Activated CD4-positive, alpha-beta memory T cell treated with anti-CD3 and anti-CD28 coated beads for 36 hours (primary cell): Measurements from ENCODE around the gene ZNF408. TPM values are rescaled to one million over a fixed set of nuclear protein-coding genes. Genes with fewer than 3 reads are reported as not detected.

Experiments used
- CTCF ChIA-PET: fragments of 350-600 bp; sonication (Branson Sonifier 250); formaldehyde crosslinking; loops from one replicate; lab custom pipeline; 2021; ENCODE audit warnings: antibody characterized with exemption, inconsistent platforms; lab: Charles Lee
- POLR2A ChIA-PET: fragments of 350-600 bp; sonication (Branson Sonifier 250); formaldehyde crosslinking; loops from one replicate; lab custom pipeline; 2021; ENCODE audit warnings: antibody characterized with exemption; lab: Charles Lee
- DNase-seq: peaks from one replicate; pipeline ENCODE4 v3.0.0-alpha.2; 2020
- H3K27ac Mint-ChIP-seq: one replicate; pipeline ENCODE4 v1.8.0; 2021; ENCODE audit warnings: mixed read lengths
- H3K27me3 Mint-ChIP-seq: one replicate; pipeline ENCODE4 v1.8.0; 2021; ENCODE audit warnings: mixed read lengths
- H3K36me3 Mint-ChIP-seq: one replicate; pipeline ENCODE4 v1.8.0; 2021; ENCODE audit warnings: mixed read lengths
- H3K4me1 Mint-ChIP-seq: one replicate; pipeline ENCODE4 v1.8.0; 2021; ENCODE audit warnings: low read depth, mixed read lengths
- H3K4me3 Mint-ChIP-seq: one replicate; pipeline ENCODE4 v1.8.0; 2021; ENCODE audit warnings: mild to moderate bottlenecking, mixed read lengths
- H3K9me3 Mint-ChIP-seq: one replicate; pipeline ENCODE4 v1.8.0; 2021; ENCODE audit warnings: mixed read lengths
- intact Hi-C: fragments of 100-400 bp; cut with micrococcal nuclease; formaldehyde crosslinking; loops from one replicate; pipeline ENCODE4 v1.15.1; 2023
- total RNA-seq, 2 experiments: library from RNA; stranded (reverse); gene quantifications; one replicate each; pipeline ENCODE4 v1.2.3, GENCODE V29; 2021

The ZNF408 gene
- total RNA-seq, result 10 to 100 TPM in 1 of 2 experiments, 1 to 10 TPM in 1; 9.4 to 10.7 TPM

DNA sequence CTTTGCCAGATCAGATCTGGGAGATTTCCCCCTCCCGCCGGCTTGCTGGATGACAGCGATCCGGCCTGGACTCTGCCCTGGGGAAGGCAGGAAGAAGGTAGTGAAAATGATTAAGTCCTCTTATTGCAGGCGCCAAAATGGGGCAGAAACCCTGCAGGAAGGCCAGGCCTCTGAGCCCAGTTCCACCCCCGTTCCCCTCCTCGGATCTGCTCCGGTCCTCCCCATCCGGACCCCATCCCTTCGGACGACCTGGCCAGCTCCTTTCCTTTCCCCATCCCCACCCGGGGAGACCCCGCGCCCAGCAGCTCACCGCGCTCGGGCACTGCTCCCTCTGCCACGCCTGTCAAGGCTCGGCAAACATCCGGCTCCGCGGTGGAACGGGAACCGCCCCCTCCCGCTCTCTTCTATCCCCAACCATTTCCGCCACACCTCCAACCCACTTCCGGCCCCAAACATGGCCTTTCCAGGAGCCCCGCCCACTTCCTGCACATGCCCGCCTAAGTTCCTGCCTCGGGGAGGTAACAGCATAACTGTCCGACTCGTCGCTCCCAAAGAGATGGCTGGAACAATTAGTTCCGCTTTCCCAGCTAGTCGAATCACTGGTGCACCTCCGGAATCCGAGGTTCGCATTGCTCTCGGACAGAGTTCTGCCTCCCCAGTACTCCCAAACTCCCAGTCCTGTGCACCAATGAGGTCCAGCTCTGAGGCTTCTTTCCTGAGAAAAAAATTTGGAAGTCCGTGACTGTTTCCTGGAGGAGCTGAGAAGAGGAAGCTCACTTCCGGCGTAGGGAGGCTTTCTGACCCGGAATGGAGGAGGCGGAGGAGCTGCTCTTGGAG, at the start of gene ZNF408, which contains the start of gene ARHGAP1:
TSS of gene ZNF408 (plus strand) at position 791 of the 837 bp plus-strand sequence. CDS start at position 808, 17 bp downstream.
TSS of gene ARHGAP1 (minus strand) at position 379 of the 837 bp plus-strand sequence. CDS start 4,512 bp downstream, outside the sequence.
- H3K27me3 Mint-ChIP-seq, result no peaks in the 10 kb centered on the region
- no peaks in the 10 kb centered on the region for H3K9me3 Mint-ChIP-seq
- ChIA-PET CTCF (interaction anchor here (0.5 to 1.7 kb wide), 6 partner anchors 29 to 348 kb away, joined by 3 to 8 read pairs (median 4); no protein-coding TSS in a partner anchor), POLR2A (interaction anchor here (0.8 to 1.5 kb wide), 6 partner anchors 13 to 548 kb away, joined by 3 to 6 read pairs (median 4); partner anchors contain the start of genes ACP2 and ATG13)
- DNase-seq, result peak; percentile 100
- peaks cover 50% of the 10 kb centered on the region for H3K4me1 Mint-ChIP-seq
- intact Hi-C loops, result loop anchor here (1.0 to 2.0 kb wide), 6 partner anchors 30 to 782 kb away; partner anchors contain the start of genes ARFGAP2, ATG13, CKAP5 and DGKZ
- H3K4me3 Mint-ChIP-seq, result peak within 1 kb of the TSS; percentile 92
- peak within 1 kb of the TSS; percentile 95 for H3K27ac Mint-ChIP-seq
- peaks cover 30% of the 10 kb centered on the region for H3K36me3 Mint-ChIP-seq

DNA sequence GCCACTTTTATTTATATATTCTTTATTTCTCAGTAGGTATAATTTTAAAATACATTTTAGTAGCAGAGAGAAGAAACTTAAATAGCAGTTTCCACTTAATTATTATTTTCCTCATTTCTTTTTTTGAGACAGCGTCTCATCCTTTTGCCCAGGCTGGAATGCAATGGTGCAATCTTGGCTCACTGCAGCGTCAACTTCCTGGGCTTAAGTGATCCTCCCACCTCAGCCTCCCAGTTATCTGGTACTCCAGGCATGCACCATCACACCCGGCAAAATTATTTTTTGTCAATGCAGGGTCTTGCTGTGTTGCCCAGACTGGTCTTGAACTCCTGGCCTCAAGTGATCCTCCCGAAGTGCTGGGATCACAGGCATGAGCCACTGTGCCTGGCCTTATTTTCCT, 45.2 kb upstream of the ZNF408 start:
- intact Hi-C loops, result no loop called here
- Mint-ChIP-seq H3K27ac (no peak overlapping the region), H3K9me3 (no peaks in the 10 kb centered on the region), H3K27me3 (no peaks in the 10 kb centered on the region), H3K36me3 (peaks cover 12% of the 10 kb centered on the region), H3K4me1 (no peaks in the 10 kb centered on the region), H3K4me3 (no peak overlapping the region)
- ChIA-PET CTCF (no interaction called here), POLR2A (no interaction called here)
- no peak for DNase-seq

DNA sequence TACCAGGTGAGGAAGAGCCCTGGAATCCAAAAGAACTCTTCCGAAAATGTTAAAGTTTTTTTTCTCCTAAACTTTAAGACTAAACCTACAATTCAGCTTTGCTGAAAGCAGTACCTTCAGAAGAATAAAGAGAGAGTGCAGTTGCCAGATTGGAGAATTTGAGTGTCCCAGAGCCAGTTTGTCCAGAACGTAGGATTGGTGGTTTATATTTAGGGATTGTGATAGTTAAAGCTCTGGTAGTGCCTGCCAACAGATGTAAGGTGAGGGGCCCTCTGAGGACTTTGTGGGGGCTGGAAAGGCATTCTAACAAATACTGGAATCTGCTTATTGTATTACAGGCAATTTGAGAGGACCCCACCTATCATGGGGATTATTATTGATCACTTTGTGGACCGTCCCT, 43.6 kb upstream of the ZNF408 start:
- DNase-seq, result no peak
- H3K27ac Mint-ChIP-seq, result no peak overlapping the region
- peaks cover 12% of the 10 kb centered on the region for H3K36me3 Mint-ChIP-seq
- intact Hi-C loops, result no loop called here
- H3K9me3 Mint-ChIP-seq, result no peaks in the 10 kb centered on the region
- ChIA-PET CTCF (no interaction called here), POLR2A (no interaction called here)
- no peaks in the 10 kb centered on the region for H3K27me3 Mint-ChIP-seq
- no peak overlapping the region for H3K4me3 Mint-ChIP-seq
- H3K4me1 Mint-ChIP-seq, result no peaks in the 10 kb centered on the region

DNA sequence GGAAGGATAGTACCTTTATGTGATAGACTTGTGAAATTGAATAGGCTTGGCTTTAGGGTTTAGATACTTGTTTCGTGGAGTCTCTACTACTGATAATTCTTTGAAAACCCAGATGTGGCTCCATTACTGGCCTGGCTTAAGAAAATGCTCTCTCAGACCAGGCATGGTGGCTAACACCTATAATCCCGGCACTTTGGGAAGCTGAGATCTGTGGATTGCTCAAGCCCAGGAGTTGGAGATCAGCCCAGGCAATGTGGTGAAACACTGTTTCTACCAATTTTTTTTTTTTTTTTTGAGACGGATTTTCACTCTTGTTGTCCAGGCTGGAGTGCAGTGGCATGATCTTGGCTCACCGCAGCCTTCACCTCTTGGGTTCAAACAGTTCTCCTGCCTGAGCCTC, 42.6 kb upstream of the ZNF408 start:
- ChIA-PET CTCF (no interaction called here), POLR2A (no interaction called here)
- no peak overlapping the region for H3K27ac Mint-ChIP-seq
- H3K27me3 Mint-ChIP-seq, result no peaks in the 10 kb centered on the region
- no peaks in the 10 kb centered on the region for H3K9me3 Mint-ChIP-seq
- peaks cover 13% of the 10 kb centered on the region for H3K36me3 Mint-ChIP-seq
- no peak overlapping the region for H3K4me3 Mint-ChIP-seq
- peaks cover under 1% of the 10 kb centered on the region for H3K4me1 Mint-ChIP-seq
- intact Hi-C loops, result no loop called here
- no peak for DNase-seq

DNA sequence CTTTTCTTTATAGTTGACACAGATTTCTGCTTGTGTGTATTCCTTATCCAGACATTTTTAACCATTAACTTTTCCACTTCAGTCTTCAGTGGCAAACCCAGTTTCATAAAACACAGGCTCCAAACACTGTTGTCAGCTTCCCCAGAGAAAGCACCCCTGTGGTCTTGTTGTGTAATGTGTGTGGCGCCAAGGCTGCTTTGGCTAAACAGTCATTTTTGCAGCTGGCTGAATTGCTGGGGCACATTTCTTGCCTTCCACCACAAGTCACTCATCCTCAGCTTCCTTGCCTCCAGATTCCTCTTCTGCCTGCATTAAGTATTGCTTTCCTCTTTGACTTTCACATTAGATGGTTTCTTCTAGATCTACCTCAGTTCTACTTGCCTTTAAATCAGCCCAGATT, 40.9 kb upstream of the ZNF408 start:
- H3K4me1 Mint-ChIP-seq, result peaks cover 4% of the 10 kb centered on the region
- H3K36me3 Mint-ChIP-seq, result peaks cover 19% of the 10 kb centered on the region
- ChIA-PET CTCF (interaction anchor here (0.6 kb wide), 1 partner anchor 233 kb away, joined by 3 read pairs; no protein-coding TSS in a partner anchor), POLR2A (no interaction called here)
- intact Hi-C loops, result no loop called here
- no peak overlapping the region for H3K4me3 Mint-ChIP-seq
- H3K9me3 Mint-ChIP-seq, result no peaks in the 10 kb centered on the region
- no peak for DNase-seq
- no peaks in the 10 kb centered on the region for H3K27me3 Mint-ChIP-seq
- H3K27ac Mint-ChIP-seq, result no peak overlapping the region

DNA sequence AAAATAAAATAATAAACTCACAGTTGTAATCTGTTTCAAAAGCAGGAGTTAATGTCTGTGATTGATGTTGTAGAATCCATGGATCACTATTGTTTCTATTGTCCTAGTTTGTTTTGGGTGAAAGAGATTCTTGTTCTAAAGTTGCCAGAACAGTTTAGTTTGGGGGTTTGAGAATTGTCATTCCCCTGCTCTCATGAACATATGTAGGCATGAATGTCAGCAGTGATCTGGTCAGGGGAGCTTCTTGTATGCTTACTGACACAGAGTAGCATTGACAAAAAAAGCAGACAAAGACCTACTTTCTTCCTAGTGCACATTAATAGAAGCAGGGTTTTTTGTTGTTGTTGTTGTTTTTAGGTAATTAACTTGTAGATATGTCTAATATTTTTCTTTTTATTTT, 39.0 kb upstream of the ZNF408 start:
- intact Hi-C loops, result no loop called here
- no peak for DNase-seq
- no peaks in the 10 kb centered on the region for H3K27me3 Mint-ChIP-seq
- H3K4me1 Mint-ChIP-seq, result peaks cover 4% of the 10 kb centered on the region
- no peaks in the 10 kb centered on the region for H3K9me3 Mint-ChIP-seq
- H3K4me3 Mint-ChIP-seq, result no peak overlapping the region
- ChIA-PET CTCF (interaction anchor here (1.2 kb wide), 1 partner anchor 9 kb away, joined by 3 read pairs; no protein-coding TSS in a partner anchor), POLR2A (no interaction called here)
- no peak overlapping the region for H3K27ac Mint-ChIP-seq
- H3K36me3 Mint-ChIP-seq, result peaks cover 23% of the 10 kb centered on the region

DNA sequence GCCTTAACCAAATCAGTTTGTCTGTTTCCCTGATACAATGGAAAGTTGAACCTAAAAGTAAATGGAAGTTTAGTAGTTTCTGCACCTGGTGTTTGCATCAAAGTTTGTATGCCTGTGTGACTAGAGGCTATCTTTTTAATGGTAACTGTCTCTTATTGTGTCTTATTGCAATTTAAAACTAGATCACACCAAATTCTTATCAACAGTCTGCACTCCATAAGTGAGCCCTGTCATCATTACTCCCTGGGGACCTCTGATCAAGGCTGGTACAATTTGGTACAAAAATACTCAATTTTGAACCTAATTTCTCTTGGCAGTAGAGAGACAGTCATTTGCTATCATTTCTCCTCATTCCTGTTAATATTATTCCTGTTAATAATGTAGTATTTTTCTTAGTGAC, 38.5 kb upstream of the ZNF408 start:
- H3K4me3 Mint-ChIP-seq, result no peak overlapping the region
- H3K36me3 Mint-ChIP-seq, result peaks cover 21% of the 10 kb centered on the region
- H3K27ac Mint-ChIP-seq, result no peak overlapping the region
- no peak for DNase-seq
- no peaks in the 10 kb centered on the region for H3K9me3 Mint-ChIP-seq
- peaks cover 4% of the 10 kb centered on the region for H3K4me1 Mint-ChIP-seq
- POLR2A ChIA-PET, result no interaction called here
- H3K27me3 Mint-ChIP-seq, result no peaks in the 10 kb centered on the region
- CTCF ChIA-PET, result interaction anchor here (1.2 kb wide), 1 partner anchor 8 kb away, joined by 3 read pairs; no protein-coding TSS in a partner anchor
- intact Hi-C loops, result no loop called here

DNA sequence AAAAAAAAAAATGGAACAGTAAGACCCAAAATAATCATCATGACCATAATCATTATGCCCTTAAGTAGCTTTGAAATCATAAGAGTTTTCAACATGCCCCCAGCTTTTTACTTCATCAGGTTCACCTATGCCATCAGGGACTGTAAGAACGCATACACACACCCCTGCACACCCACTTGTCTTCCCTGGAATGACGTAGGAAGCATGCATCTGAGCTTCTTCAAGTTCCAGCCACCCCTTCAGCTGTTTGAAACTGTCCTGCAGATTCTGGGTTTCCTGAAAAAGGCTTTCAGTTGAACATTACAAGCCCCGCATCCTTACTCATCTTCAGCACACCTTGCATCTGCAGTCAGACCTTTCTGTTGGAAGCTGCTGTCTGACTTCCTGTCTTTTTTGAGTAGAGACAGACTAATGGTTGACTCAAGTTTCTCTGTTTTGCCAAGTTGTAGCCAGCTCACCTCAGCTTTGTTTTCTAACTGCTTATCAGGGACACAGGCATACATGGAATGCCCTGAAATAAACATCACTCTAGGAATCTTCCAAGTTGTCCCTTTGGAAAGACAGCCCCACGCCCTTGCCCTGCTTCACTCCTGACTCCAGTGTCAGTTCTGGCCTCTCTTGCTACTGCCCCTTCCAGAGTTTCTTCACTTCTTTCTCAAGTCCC, 37.4 kb upstream of the ZNF408 start:
- Mint-ChIP-seq H3K4me3 (no peak overlapping the region), H3K9me3 (no peaks in the 10 kb centered on the region), H3K27ac (peak overlapping the region; percentile 13), H3K4me1 (peaks cover 4% of the 10 kb centered on the region), H3K36me3 (peaks cover 18% of the 10 kb centered on the region), H3K27me3 (no peaks in the 10 kb centered on the region)
- intact Hi-C loops, result no loop called here
- POLR2A ChIA-PET, result no interaction called here
- DNase-seq, result no peak
- CTCF ChIA-PET, result no interaction called here

DNA sequence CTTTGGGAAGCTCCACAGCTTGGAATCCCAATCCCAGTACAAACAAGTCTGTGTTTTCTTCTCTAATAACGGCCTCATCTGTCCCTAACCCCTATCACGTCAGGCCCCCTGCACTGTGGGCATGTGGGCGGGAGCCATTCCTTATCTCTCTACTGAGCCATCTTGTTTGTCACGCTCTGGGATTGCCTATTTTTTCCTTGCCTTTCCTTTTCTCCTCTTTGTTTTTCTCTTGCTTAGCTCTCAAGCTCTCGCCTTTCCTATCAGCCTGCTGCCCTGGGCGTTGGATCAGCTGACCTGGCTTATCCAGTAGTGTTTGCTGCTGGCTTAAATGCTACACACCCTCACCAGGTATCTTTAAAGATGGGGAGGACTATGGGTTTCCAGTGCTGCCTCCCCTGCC, 36.2 kb upstream of the ZNF408 start:
- ChIA-PET CTCF (no interaction called here), POLR2A (no interaction called here)
- Mint-ChIP-seq H3K4me3 (no peak overlapping the region), H3K27ac (no peak overlapping the region), H3K36me3 (peaks cover 22% of the 10 kb centered on the region), H3K9me3 (no peaks in the 10 kb centered on the region), H3K27me3 (no peaks in the 10 kb centered on the region), H3K4me1 (peaks cover 12% of the 10 kb centered on the region)
- intact Hi-C loops, result no loop called here
- no peak for DNase-seq

DNA sequence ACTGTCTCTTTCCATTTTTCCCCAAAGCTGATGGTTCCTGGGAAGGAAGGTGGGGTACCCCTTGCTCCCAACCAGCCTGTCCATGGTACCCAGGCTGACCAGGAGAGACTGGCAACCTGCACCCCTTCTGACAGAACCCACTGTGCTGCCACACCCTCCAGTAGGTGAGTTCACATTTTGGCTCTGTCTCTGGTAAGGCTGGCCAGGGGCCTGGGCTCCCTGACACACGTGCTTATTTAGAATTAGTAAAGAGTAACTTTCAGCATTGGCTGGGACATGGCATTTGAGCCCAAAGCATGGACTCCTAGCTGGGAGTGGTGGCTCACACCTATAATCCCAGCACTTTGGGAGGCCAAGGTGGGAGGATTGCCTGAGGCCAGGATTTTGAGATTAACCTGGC, 35.5 kb upstream of the ZNF408 start:
- H3K27me3 Mint-ChIP-seq, result no peaks in the 10 kb centered on the region
- peaks cover 17% of the 10 kb centered on the region for H3K4me1 Mint-ChIP-seq
- no peaks in the 10 kb centered on the region for H3K9me3 Mint-ChIP-seq
- H3K4me3 Mint-ChIP-seq, result no peak overlapping the region
- ChIA-PET CTCF (no interaction called here), POLR2A (no interaction called here)
- DNase-seq, result no peak
- H3K27ac Mint-ChIP-seq, result no peak overlapping the region
- intact Hi-C loops, result no loop called here
- peaks cover 22% of the 10 kb centered on the region for H3K36me3 Mint-ChIP-seq

DNA sequence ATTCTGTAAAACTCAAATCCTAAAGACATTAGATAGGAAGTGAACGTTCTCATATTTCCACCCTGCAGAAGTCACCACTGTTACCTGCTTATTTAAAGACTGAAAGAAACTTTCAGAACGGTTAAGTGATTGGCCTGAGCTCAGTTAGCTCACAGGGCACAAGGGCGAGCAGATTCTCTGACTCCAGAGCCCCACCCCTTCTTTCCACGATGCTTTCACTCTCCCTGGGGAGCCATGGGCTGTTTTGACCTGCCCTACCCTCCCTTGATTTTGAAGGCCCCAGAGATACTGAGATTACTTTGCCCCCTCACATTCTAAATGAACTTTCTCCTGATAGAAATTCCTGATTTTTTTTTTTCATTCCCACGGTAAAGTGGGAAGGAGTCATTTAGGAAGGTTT, 34.3 kb upstream of the ZNF408 start:
- Mint-ChIP-seq H3K27ac (no peak overlapping the region), H3K27me3 (no peaks in the 10 kb centered on the region), H3K4me1 (peaks cover 27% of the 10 kb centered on the region), H3K4me3 (no peak overlapping the region), H3K9me3 (no peaks in the 10 kb centered on the region), H3K36me3 (peaks cover 26% of the 10 kb centered on the region)
- intact Hi-C loops, result no loop called here
- DNase-seq, result no peak
- ChIA-PET CTCF (no interaction called here), POLR2A (no interaction called here)

DNA sequence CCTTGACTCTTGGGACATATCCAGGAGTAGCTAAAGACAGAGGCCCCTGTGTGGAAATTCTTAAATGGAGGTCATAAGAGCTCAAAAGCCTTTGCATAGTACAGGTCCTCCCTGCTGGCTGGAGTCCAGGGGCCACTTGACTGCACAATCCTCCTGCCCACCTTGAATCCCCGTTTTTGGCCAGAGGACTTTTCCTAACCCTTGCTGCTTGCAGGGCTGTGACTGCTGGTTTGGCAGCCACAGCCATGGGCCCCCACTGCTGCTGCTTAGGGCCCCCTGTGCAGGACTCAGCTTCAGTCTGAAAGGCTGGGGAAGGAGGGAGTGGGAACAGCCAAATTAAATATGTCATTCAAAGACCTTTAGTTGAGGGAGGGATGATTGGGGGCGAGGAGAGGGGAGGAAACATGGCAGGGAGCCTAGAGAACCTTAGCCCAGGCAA, 33.8 kb upstream of the ZNF408 start:
- H3K9me3 Mint-ChIP-seq, result no peaks in the 10 kb centered on the region
- H3K4me1 Mint-ChIP-seq, result peaks cover 33% of the 10 kb centered on the region
- H3K27me3 Mint-ChIP-seq, result no peaks in the 10 kb centered on the region
- ChIA-PET CTCF (no interaction called here), POLR2A (no interaction called here)
- no peak overlapping the region for H3K27ac Mint-ChIP-seq
- no peak for DNase-seq
- H3K36me3 Mint-ChIP-seq, result peaks cover 29% of the 10 kb centered on the region
- H3K4me3 Mint-ChIP-seq, result no peak overlapping the region
- intact Hi-C loops, result no loop called here
